Lung (tissue), 12 donors: ENCODE data around the gene PPP2R5E. TPM values are rescaled to one million over a fixed set of nuclear protein-coding genes. Genes with fewer than 3 reads are reported as not detected.

Source experiments
- ATAC-seq: fragments of 200-7000 bp; cut with Tn5 transposase; one replicate; pipeline ENCODE4 v1.9.1; 2020; ENCODE audit warnings: moderate number of reproducible peaks; ENCODE audit not compliant: insufficient read depth, low FRiP score
- DNase-seq, 3 donors: peaks; one replicate each; pipeline ENCODE4 v3.0.0-alpha.2; 2013 to 2017
- H3K27ac ChIP-seq, 2 donors: one replicate each; pipeline ENCODE4 v1.5.1; 2013; ENCODE audit warnings: mild to moderate bottlenecking in 2 of 2, moderate library complexity in 2 of 2, control low read depth in 1 of 2, inconsistent platforms in 1 of 2, low read depth in 1 of 2, low read length in 1 of 2
- H3K27me3 ChIP-seq, 3 donors: one replicate each; pipeline ENCODE4 v1.5.1; 2013; ENCODE audit warnings: low read length in 2 of 3; ENCODE audit not compliant: control insufficient read depth in 3 of 3, insufficient read depth in 3 of 3
- H3K36me3 ChIP-seq, 4 donors: one replicate each; pipeline ENCODE4 v1.5.1; 2013; ENCODE audit warnings: low read length in 4 of 4, mild to moderate bottlenecking in 1 of 4, moderate library complexity in 1 of 4; ENCODE audit not compliant: control insufficient read depth in 4 of 4, insufficient read depth in 4 of 4
- H3K4me1 ChIP-seq, 5 donors: one replicate each; pipeline ENCODE4 v1.5.1; 2013; ENCODE audit warnings: low read length in 5 of 5, mild to moderate bottlenecking in 2 of 5, moderate library complexity in 1 of 5; ENCODE audit not compliant: control insufficient read depth in 5 of 5, insufficient read depth in 5 of 5
- H3K4me3 ChIP-seq: one replicate; pipeline ENCODE4 v1.5.1; 2013; ENCODE audit warnings: mild to moderate bottlenecking, control low read depth, moderate library complexity
- H3K9ac ChIP-seq, 2 donors: one replicate each; pipeline ENCODE4 v1.5.1; 2013; ENCODE audit warnings: low read length in 2 of 2, control low read depth in 1 of 2; ENCODE audit not compliant: insufficient read depth in 1 of 2
- H3K9me3 ChIP-seq, 4 donors: one replicate each; pipeline ENCODE4 v1.5.1; 2013; ENCODE audit warnings: low read length in 3 of 4, mild to moderate bottlenecking in 1 of 4, moderate library complexity in 1 of 4; ENCODE audit not compliant: control insufficient read depth in 4 of 4, insufficient read depth in 3 of 4
- WGBS, 2 donors: extraction: QIAGEN DNeasy Blood & Tissue Kit; methylation state at CpG; one replicate each; pipeline ENCODE4 v1.1.7; 2013; 5-methylcytosine and 5-hydroxymethylcytosine counted together
- polyA plus RNA-seq, 2 donors: library from polyadenylated mRNA; stranded (reverse); fragments of 200-250 nt; gene quantifications; one replicate each; pipeline ENCODE4 v1.2.1, GENCODE V29; 2013
- total RNA-seq, 2 donors: library from RNA; depleted of rRNA in 1 of 2; stranded (reverse); fragments of >200 nt in 1 of 2; gene quantifications; one replicate each; pipeline ENCODE4 v1.2.1, GENCODE V29; 2014 to 2021
- TF ChIP-seq, protein P1 (sequence below): IDR thresholded peaks from 2 replicates; pipeline ENCODE4 v1.5.1; 2012; ENCODE audit warnings: mild to moderate bottlenecking; ENCODE audit errors: control extremely low read depth, extremely low read depth
- donor health status: control.
- donor health status: control.
- donor health status: Bipolar disorder and iron deficiency.
- donor health status: healthy.
- donor health status: DM: yes; HTN: yes; CAD: no.

The PPP2R5E gene
- total and polyA plus RNA-seq, 4 donors = 9.0 to 42.5 (median 25.7) TPM

DNA sequence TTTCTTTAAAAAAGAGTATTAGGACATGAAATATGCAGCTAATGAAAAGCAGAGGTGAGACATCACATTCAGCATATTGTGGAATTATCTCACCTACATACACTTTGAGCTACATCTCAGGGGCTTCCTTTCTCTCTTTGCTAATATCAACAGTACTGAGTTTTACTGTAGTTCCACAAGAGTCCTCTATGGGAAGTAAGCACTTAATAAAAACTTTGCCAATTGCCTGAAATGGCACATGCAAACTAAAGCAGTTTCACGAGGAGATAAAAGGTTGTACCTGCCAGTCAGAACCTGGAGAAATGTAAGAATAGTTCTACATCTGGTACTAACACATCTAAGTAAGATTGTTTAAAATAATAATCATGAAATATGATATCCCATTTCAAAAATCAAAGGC lies 150.9 kb downstream of the PPP2R5E start:
- Histone ChIP-seq H3K4me3 (no peak overlapping the region), H3K9ac (no peak overlapping the region), H3K9me3 (no peaks in the 10 kb centered on the region), H3K4me1 (no peaks in the 10 kb centered on the region), H3K36me3 (peaks cover 5 to 27% (median 13%) of the 10 kb centered on the region in 4 donors), H3K27me3 (no peaks in the 10 kb centered on the region), H3K27ac (no peak overlapping the region)
- DNase-seq (peak in 1 of 3 donors; percentile 19), ATAC-seq (no peak)
- TF ChIP-seq, protein P1, sequence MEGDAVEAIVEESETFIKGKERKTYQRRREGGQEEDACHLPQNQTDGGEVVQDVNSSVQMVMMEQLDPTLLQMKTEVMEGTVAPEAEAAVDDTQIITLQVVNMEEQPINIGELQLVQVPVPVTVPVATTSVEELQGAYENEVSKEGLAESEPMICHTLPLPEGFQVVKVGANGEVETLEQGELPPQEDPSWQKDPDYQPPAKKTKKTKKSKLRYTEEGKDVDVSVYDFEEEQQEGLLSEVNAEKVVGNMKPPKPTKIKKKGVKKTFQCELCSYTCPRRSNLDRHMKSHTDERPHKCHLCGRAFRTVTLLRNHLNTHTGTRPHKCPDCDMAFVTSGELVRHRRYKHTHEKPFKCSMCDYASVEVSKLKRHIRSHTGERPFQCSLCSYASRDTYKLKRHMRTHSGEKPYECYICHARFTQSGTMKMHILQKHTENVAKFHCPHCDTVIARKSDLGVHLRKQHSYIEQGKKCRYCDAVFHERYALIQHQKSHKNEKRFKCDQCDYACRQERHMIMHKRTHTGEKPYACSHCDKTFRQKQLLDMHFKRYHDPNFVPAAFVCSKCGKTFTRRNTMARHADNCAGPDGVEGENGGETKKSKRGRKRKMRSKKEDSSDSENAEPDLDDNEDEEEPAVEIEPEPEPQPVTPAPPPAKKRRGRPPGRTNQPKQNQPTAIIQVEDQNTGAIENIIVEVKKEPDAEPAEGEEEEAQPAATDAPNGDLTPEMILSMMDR = no peak
- 60 to 71% methylated on average over 1 of the region's 1 CpG for WGBS, 2 donors

DNA sequence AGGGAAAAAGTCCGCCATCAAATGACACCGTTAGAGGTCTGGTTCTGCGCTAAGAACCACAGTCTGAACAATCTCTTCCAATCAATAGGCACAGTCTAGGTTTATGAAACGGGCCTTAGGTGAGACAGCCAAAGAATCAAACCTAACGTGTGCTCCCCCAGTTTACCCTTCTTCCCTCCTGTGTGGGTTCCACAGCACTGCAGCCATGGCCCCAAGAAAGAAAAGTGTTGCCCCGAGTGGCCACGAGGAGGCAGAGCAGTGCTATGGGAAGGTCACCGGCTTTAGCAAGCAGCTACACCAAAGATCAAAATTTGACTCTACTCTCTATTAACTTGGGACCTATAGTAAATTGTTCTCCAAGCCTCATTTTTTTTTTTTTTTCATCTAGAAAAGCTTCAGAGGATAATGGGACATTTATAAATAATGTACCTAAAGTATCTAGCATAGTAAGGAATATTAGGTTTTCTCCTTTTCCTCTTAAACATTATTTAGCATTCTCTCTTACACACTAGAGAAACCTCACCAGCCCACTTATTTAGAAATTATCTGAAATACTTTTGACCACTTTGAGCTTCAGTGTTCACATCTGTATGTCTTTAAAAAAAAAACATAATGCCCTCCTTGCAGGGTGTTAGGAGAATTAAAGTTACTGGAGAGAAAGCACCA lies 154.3 kb downstream of the PPP2R5E start:
- peaks cover 13 to 32% (median 17%) of the 10 kb centered on the region in 4 donors for H3K36me3 ChIP-seq
- DNase-seq = peak; percentile 61 to 65 (median 62)
- H3K9me3 ChIP-seq = no peaks in the 10 kb centered on the region
- H3K9ac ChIP-seq = peak overlapping the region in 1 of 2 donors; percentile 29
- 57 to 68% methylated on average over 8 of the region's 8 CpGs for WGBS, 2 donors
- no peaks in the 10 kb centered on the region for H3K4me1 ChIP-seq
- TF ChIP-seq, protein P1 = peak; percentile 66
- H3K4me3 ChIP-seq = no peak overlapping the region
- H3K27me3 ChIP-seq = no peaks in the 10 kb centered on the region
- ATAC-seq = peak; percentile 89
- no peak overlapping the region for H3K27ac ChIP-seq

DNA sequence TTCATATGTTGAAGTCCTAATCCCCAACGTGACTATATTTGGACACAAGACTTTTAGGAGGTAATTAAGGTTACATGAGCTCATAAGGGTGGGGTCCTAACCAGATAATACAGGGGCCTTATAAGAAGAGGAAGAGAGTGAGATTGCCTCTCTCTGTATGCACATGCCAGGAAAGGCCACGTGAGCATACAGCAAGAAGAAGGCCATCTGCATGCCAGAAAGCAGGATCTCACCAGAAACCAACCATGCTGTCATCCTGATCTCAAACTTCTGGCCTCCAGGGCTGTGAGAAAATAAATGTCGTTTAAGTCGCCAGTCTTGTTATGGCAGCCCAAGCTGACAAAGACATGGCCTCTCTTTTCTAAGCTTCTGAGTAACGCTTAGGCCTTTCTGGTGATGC lies 155.5 kb downstream of the PPP2R5E start:
- H3K36me3 ChIP-seq = peaks cover 14 to 29% (median 17%) of the 10 kb centered on the region in 4 donors
- TF ChIP-seq, protein P1 = no peak
- WGBS, 2 donors = 90 to 96% methylated on average over 5 of the region's 5 CpGs

More for the DNA sequence above, 155.5 kb downstream of the PPP2R5E start:
- no peaks in the 10 kb centered on the region for H3K27me3 ChIP-seq
- ATAC-seq (no peak), DNase-seq (no peak)
- no peaks in the 10 kb centered on the region for H3K9me3 ChIP-seq
- H3K9ac ChIP-seq = no peak overlapping the region
- H3K4me1 ChIP-seq = no peaks in the 10 kb centered on the region
- no peak overlapping the region for H3K27ac ChIP-seq
- no peak overlapping the region for H3K4me3 ChIP-seq
